Stimulated activated CD8-positive, alpha-beta memory T cell treated with anti-CD3 and anti-CD28 coated beads, Interleukin-4, amount 100 ng/mL, for 1 hour (primary cell): Measurements from ENCODE around the gene LPXN.

Experiments
- DNase-seq, 2 donors: peaks; one replicate each; pipeline ENCODE4 v3.0.0-alpha.2; 2020; ENCODE audit warnings: low read depth in 2 of 2, low spot score in 1 of 2

LPXN gene

DNA sequence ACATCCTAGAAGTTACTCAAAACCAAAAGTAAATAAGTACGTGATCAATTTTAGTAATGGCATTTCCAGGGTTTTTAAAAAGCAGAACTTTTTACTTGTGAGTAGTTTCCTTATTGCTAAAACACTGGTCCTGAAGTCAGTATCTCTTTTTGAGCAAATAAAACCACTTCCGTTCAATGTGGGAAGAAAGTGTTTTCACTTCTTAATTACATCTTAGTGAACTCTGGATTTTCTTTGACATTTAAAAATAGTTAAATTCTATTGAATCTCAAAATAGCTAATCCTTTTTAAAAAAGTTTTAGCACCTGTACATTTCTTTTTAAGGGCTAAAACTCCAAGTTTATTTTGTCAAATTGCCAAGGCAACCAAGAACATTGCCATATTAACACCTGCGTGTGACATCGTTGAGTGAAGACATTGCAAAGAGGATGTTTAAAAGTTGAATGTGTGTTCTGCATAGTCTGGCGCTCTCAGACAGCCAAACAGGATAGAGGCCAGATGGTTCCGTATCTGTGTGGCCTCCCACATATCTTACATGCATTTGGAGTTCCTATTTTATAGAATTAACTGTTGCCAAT, 50.5 kb downstream of the LPXN start:
- no peak for DNase-seq

- no peak for DNase-seq
Observed at GRCh38 chr11:58524232-58525036, 51.2 kb downstream of the LPXN start.

DNA sequence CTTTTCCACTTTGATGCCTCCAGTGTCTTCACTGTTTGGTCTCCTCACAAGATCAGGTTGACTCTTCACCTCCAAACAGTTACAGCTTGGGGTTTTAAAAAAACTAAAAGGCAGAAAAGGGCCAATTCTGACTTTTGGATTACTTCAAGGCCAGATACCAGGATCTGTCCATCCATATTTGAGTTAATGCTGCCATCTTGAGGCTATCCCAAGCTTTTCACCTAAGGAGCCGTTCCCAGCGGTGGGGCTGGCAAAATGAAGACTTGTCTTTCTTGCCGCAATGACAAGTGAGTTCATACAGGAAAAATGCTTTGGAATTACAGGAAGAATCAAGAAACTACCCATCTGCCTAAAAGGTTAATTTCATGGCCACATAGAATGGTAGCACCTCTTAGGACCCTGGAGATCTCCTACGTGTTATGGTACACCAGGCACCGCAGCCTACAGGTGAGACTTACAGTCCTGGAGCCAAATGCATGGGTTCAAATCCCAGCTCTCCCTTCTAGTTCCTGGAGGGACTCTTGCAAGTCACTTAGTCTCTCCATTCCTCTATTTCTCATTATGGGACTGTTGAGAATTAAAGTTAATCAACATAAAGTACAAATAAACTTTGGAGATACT, 61.8 kb downstream of the LPXN start:
- DNase-seq: no peak

- no peak for DNase-seq
Observed at GRCh38 chr11:58511636-58512035, 64.0 kb downstream of the LPXN start.

DNA sequence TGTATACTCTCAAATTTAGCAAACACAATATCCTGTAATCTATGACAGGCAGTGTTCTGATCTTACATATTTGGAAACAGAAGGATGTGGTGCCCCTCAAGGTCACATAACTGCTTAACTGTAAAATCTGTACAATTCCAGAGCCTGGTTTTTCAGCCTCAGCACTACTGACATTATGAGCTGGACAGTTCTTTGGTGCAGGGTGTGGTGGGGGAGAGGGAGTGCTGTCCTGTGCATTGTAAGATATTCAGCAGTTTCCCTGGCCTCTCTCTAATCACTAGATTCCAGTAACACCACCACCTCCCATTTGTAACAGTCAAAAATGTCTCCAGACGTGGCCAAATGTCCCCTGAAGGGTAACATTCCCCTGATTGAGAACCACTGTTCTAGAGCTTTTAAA, 65.9 kb downstream of the LPXN start:
- no peak for DNase-seq

DNA sequence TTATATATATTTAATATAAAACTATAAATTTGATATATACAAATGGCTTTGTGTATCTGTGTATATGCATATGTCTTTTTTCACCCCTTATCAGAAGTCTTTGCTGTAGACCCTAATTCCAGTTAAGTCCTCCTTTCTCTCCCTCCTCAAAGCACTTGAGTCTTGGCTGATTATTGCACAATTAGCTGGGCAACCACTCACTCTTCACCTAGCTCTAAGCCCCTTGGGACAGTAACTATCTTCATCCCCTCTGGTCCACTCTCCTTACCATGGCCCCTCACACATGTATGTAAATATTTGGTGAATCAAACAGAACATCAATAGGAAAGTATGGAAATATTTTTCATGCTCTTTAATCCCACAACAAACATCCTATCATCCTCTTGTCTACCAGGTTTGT, 66.8 kb downstream of the LPXN start:
- DNase-seq: no peak

- no peak for DNase-seq
Observed at GRCh38 chr11:58508005-58508404, 67.7 kb downstream of the LPXN start, which contains the start of gene OR5B21. Gene OR5B21, minus strand, starts transcription at chr11:58508105. Its CDS starts 0 bp downstream, at chr11:58508105.

GRCh38 chr11:58507355-58507754, 68.3 kb downstream of the LPXN start:
- DNase-seq: no peak

GRCh38 chr11:58506935-58507334, 68.7 kb downstream of the LPXN start:
- DNase-seq: no peak

- no peak for DNase-seq
Observed at GRCh38 chr11:58505849-58506248, 69.8 kb downstream of the LPXN start.

DNA sequence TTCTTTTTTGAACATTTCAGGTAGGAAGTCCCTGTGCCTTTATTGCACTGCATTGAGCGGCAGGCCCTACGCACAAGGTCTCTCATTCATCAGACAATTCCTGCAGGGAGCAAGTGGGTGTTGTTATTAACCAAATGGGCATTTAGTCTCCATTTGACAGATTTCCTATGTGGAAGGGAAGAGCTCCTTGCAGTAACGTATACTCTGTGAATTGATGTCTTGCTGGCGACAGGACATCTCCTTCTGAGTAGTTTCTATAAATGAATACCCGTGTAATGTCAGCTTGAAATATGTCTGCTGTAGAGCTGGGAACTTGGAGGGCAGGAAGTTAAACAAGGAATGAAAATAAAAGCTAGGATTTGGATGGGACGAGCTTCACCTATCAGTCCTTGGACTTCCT, 71.4 kb downstream of the LPXN start:
- DNase-seq: no peak

GRCh38 chr11:58503361-58503856, 72.2 kb downstream of the LPXN start:
- DNase-seq: no peak

- no peak for DNase-seq
Observed at GRCh38 chr11:58502004-58502403, 73.7 kb downstream of the LPXN start.

GRCh38 chr11:58498464-58498863, 77.2 kb downstream of the LPXN start:
- DNase-seq: no peak

DNA sequence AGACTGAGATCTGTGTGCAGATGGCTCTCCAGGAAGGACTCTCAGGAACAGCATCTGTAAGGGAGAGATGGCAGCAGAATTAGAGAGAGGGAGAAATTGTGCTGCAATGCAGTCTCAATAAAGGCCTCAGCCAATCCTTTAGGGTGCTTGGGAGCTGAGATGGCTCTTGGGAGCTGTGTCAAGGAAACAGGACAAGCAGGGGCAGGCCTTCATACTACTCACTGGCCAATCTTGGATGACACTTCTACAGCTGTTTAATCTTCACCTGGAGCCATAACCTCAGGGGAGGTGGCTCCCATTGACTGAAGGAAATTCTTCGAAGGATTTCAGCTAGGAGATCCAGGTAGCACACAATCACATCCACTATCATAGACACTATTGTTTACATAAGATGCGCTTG, 77.7 kb downstream of the LPXN start:
- no peak for DNase-seq

- DNase-seq: no peak
Observed at GRCh38 chr11:58495906-58496305, 79.8 kb downstream of the LPXN start.

DNA sequence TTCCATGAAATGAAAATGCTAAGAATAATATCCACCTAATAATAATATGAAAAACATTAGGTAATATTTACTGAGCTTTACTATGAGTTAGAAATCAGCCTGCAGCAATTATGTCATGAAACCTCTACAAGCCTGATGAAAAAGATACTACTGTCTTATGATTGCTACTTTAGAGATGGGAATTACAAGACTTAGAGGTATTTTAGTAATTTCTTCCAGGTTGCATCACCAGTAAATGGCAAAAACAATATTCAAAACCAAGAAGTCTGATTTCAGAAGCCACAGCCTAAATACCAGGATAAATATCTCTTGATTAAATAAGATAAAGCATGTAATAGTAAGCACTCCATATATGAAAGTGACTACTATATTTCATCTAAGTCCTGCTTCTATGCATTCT, 81.6 kb downstream of the LPXN start:
- no peak for DNase-seq

DNA sequence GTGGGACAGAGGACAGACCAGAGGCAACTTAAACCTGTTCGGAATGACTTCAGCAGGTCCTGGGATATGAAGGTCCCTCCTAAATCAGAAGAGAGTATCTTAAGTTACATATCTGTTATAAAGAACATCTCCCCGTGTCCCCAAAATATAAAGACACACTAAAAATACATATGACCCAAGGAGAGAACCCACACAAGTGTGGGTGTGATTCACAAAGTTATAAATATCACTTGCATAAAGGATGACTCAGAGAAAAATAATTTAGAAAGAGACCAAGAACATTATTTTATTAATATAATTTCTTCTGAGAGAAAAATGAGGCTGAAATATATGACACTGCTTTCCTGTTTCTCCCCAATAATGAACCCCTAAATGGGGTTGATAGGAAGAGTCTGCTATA, 82.0 kb downstream of the LPXN start:
- DNase-seq: no peak

- no peak for DNase-seq
Observed at GRCh38 chr11:58490827-58491226, 84.8 kb downstream of the LPXN start.

DNA sequence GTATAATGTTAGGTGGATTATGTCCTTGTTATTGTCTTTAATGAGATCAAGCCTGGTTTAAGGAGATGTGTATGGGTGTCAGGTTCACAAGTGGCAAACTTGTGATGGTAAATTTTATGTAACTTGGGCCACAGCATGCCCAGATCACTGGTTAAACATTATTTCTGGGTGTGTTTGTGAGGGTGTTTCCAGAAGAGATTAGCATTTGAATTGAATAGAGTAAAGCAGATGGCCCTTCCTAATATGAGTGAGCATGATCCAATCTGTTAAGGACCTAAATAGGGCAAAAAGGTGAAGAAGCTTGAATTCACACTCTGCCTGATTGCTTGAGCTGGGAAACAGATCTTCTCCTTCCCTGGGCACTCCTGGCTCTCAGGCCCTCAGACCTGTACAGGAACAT, 88.5 kb downstream of the LPXN start:
- DNase-seq: no peak

DNA sequence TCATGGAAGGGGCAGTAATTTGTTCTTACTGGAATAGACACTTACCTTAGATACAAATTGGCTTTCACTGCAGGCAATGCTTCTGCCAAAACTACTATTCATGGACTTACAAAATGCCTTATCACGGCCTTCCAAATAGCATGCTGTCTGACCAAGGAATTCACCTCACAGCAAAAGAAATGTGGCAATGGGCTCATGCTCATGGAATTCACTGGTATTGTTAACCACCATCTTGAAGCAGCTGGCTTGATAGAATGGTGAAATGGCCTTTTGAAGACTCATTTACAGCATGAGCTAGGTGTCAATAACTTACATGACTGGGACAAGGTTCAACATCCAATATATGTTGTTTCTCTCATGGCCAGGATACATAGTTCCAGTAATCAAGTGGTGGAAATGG, 89.7 kb downstream of the LPXN start:
- no peak for DNase-seq
